ENCODE measurements around the gene RAB5A. TPM values are rescaled to one million over a fixed set of nuclear protein-coding genes. Genes with fewer than 3 reads are reported as not detected.
"Not testable (repeated sequence)": the region's sequence is repeated elsewhere in the genome, so short reads cannot be mapped to it uniquely, and the experiment has no call there.

RAB5A gene
- total RNA-seq, 1 donor: 36.4 TPM

DNA sequence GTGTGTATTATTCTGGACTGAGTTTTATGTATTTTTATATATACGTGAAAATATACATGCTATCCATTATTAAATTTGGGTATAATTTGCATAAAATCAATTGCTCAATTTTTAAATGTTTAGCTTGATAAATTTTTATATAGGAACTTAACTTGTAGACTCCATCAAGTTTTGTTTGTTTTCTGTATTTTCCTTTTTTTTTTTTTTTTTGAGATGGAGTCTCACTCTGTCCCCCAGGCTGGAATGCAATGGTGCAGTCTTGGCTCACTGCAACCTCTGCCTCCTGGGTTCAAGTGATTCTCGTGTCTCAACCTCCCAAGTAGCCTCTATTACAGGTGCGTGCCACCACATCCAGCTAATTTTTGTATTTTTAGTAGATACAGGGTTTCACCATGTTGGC, 69.2 kb downstream of the RAB5A start:
- DNase-seq (ENCODE audit: low read depth in 2 of 3, low spot score in 2 of 3): not testable (repeated sequence)

DNA sequence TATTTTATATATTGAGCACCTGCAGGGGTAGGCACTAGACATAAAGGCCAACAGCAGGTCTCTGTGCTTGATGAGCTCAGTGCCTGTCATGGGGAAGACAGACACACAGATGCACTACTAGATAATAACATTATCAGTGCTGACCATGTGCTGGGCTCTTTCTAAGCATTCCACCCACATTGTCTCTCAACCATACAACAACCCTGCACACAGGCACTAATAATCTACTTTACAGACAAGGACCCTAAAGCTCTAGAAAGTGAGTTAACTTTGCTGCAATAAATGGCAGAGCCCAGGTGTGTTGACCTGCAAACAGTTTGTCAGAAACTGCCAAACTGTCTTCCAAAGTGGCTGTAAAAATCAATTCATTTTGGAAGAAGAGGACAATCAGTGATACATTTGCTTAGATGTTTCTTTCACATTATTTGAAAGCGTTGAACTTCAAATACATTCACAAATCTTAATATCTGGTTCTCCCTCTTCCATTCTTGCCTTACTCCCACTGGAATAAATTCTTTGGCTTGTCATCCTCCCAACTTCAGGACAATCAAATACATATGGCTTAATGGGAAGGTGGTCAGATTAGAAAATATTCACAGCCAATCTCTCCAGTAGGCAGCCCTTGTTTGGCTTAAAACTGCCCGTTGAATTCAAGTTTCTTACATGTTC, 76.2 kb downstream of the RAB5A start:
- peak in 2 of 3 donors; percentile 29 to 51 for DNase-seq (ENCODE audit: low read depth in 2 of 3, low spot score in 2 of 3)

DNA sequence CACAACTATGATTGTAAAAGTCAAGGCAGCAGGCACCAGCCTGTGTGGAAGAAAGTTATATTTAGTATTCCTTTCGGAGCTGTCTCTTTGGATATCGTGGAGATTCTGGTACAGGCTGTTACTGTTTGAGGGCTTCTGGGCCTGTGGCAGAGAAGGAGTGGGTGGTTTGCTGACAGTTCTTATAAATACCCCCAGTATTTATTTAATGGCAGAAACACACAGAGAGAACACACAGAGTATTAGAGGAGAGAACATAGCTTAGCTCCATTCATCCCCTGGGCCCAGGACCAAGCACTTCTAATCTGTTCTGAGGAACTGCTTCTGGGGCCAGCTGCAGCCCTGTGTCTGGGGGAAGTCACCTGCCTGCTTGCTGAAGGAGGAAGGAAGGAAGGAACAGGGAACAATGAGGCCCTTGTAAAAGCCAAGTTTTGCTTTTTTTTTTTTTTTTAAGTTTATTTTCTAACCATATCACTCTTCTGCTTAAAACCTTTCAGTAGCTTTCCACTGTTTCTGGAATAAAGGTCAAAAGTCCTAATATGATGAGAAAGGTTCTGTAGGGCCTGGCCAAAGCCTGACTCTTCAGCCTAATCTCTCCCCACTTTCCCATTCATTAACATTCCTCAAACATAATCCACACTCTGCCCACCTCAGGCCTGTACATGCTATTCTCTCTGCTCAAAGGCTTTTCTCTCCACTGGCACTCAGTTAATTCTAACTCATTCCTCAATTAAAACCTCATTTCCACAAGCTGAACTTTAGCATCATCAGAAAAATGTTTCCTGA, 76.9 kb downstream of the RAB5A start:
- peak in 2 of 3 donors; percentile 24 to 62 for DNase-seq (ENCODE audit: low read depth in 2 of 3, low spot score in 2 of 3)

DNA sequence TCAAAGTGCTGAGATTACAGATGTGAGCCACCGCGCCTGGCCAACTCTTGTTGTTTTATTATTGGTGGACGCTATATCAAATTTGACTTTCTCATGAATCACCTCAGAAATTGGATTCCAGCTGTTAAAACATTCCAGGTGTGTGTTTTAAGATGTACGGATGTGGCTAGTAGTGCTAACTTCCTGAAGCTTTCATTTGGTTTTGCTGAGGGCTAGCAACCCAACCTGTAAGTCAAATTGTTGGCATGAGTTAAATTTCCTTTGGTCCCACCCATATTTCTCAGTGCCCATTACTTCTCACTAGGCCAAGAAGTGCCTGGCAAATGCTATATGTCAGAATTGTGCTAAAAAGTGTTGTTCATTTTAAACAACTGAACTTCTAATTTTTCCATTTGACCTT, 80.2 kb downstream of the RAB5A start:
- no peak for DNase-seq (ENCODE audit: low read depth in 2 of 3, low spot score in 2 of 3)

DNA sequence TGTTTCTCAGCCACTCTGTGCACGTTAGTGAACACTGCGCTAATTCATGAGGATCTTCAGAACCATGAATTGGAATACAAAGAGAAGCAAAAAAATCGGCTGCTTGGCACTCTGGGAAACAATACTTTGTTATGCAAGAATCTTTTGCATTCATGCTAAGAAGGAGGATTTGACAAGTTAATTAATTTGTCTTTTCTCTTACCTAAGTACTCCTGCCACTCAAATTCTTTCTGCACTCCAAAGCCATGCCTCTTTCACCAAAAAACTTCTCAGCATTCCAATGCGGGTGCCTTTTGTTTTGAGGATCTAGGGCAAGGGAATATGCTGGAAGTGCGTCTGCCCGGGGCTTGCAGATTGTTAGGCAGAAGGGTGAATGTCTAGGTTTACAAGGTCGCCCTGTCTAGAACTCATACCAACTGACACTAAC, 82.0 kb downstream of the RAB5A start:
- DNase-seq (ENCODE audit: low read depth in 2 of 3, low spot score in 2 of 3): no peak

DNA sequence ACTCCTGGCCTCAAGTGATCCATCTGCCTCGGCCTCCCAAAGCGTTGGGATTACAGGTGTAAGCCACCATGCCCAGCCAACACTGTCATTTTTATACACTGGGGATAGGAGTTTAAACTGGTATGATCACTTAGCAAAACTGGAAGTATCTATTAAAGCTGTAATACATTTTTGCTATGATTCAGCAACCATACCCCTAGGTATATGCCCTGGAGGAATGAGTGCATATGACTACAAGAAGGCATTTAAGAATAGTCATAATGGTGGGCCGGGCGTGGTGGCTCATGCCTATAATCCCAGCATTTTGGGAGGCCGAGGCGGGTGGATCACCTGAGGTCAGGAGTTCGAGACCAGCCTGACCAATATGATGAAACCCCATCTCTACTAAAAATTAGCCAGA, 85.0 kb downstream of the RAB5A start:
- not testable (repeated sequence) for DNase-seq (ENCODE audit: low read depth in 2 of 3, low spot score in 2 of 3)

Small RNA genes within 50 kb of the gene (small RNA-seq; reads per million reads assigned to genes)
- gene RNU4-85P (not detected), gene RPL39P18 (not detected)

Other genes starting within 250 kb of the RAB5A start
- gene EFHB, start 12.9 kb upstream of the RAB5A start, total RNA-seq: not detected
- not detected for gene PP2D1, start 65.2 kb downstream of the RAB5A start, total RNA-seq
- gene KAT2B, start 93.3 kb downstream of the RAB5A start, total RNA-seq: 4.6 TPM
- gene SGO1, start 239.1 kb downstream of the RAB5A start, total RNA-seq: 0.81 TPM